Ovary (tissue), 9 donors: ENCODE results near the gene APBB2. TPM values are rescaled to one million over a fixed set of nuclear protein-coding genes. Genes with fewer than 3 reads are reported as not detected.

Experiments used
- DNase-seq, 5 donors: peaks; one replicate each; pipeline ENCODE4 v3.0.0-alpha.2; 2019 to 2020
- H3K27ac ChIP-seq, 2 donors: fragments of 200-600 bp; one replicate each; pipeline versions ENCODE4 v1.5.1 to v1.8.0; 2019 to 2022
- H3K27me3 ChIP-seq: fragments of 200-600 bp; one replicate; pipeline ENCODE4 v1.8.0; 2022
- H3K36me3 ChIP-seq: fragments of 200-600 bp; sonication (generic); one replicate; pipeline ENCODE4 v1.5.1; 2019
- H3K4me1 ChIP-seq: one replicate; pipeline ENCODE4 v1.8.1; 2013; ENCODE audit warnings: mild to moderate bottlenecking, moderate library complexity; ENCODE audit not compliant: insufficient read depth
- H3K4me3 ChIP-seq: fragments of 200-600 bp; sonication (generic); one replicate; pipeline ENCODE4 v1.5.1; 2017
- H3K9me3 ChIP-seq, 2 donors: fragments of 200-600 bp in 1 of 2; sonication (generic) in 1 of 2; one replicate each; pipeline versions ENCODE4 v1.5.1 to v1.8.1; 2013 to 2019; ENCODE audit warnings: mild to moderate bottlenecking in 1 of 2, moderate library complexity in 1 of 2
- CTCF ChIP-seq, 3 donors: fragments of 450-650 bp in 2 of 3; fragments of 200-600 bp in 1 of 3; IDR thresholded peaks; one replicate each; pipeline versions ENCODE4 v1.5.1 to v1.8.0; 2016 to 2022; ENCODE audit warnings: antibody characterized with exemption in 3 of 3, mild to moderate bottlenecking in 1 of 3
- EP300 ChIP-seq: sonication (generic); formaldehyde crosslinking; IDR thresholded peaks from one replicate; pipeline ENCODE4 v1.6.1; 2017; ENCODE audit warnings: antibody characterized with exemption
- POLR2A ChIP-seq: fragments of 450-650 bp; IDR thresholded peaks from one replicate; pipeline ENCODE4 v1.6.1; 2017; ENCODE audit warnings: antibody characterized with exemption, mild to moderate bottlenecking, moderate library complexity
- WGBS, 3 donors: extraction: QIAGEN DNeasy Blood & Tissue Kit in 1 of 3; methylation state at CpG; one replicate each; pipeline versions ENCODE4 v1.1.5 to v1.1.7; 2013 to 2017; 5-methylcytosine and 5-hydroxymethylcytosine counted together
- intact Hi-C, 4 donors: fragments of 100-400 bp; cut with DNase I; formaldehyde crosslinking; loops; one replicate each; pipeline versions ENCODE4 v1.11.0 to v1.15.1; 2022 to 2023
- polyA plus RNA-seq, 2 donors: library from polyadenylated mRNA; stranded (reverse); fragments of 200-250 nt in 1 of 2; fragments of 350-450 nt in 1 of 2; fragmentation: Illumina TruSeq in 1 of 2; extraction: RNeasy Lipid Tissue Mini Kit (QIAGEN cat#74804) in 1 of 2; gene quantifications; one replicate each; pipeline ENCODE4 v1.2.3, GENCODE V29; 2013 to 2014
- total RNA-seq, 7 donors: library from RNA; depleted of rRNA in 2 of 7; stranded (reverse); fragments of >200 nt in 2 of 7; fragmentation: NEBNext Ultra II Directional in 3 of 7; extraction: Animal tissue kit (Norgen Biotek cat#: 25700) in 3 of 7; gene quantifications; one replicate each; pipeline versions ENCODE4 v1.1.0 to v1.2.4, GENCODE V29; 2016 to 2023
- donor health status: DM: no; HTN: no; CAD: no; lungs with moderate emphysema.
- donor health status: DM: no; HTN: no; CAD: no.
- donor health status: Bipolar disorder and iron deficiency.
- donor health status: DM: yes; HTN: yes; CAD: no.
- donor health status: DM: no; HTN: no; CAD: no.
- donor health status: DM: yes; HTN: yes; CAD: no.

APBB2 gene
- total and polyA plus RNA-seq, 9 donors: 30.9 to 163 (median 80.1) TPM

GRCh38 chr4:40804598-40804997, 409.7 kb downstream of the APBB2 start:
- no peak overlapping the region for H3K27ac ChIP-seq
- WGBS, 3 donors: 93 to 95% (median 93%) methylated on average over 2 of the region's 2 CpGs

GRCh38 chr4:40800064-40800463, 414.3 kb downstream of the APBB2 start:
- Histone ChIP-seq H3K36me3 (no peaks in the 10 kb centered on the region), H3K4me3 (no peak overlapping the region), H3K9me3 (no peaks in the 10 kb centered on the region), H3K4me1 (no peaks in the 10 kb centered on the region), H3K27ac (no peak overlapping the region), H3K27me3 (no peaks in the 10 kb centered on the region)
- intact Hi-C loops: no loop called here
- TF ChIP-seq POLR2A: no peak
- DNase-seq: no peak
- WGBS, 3 donors: 89 to 93% (median 90%) methylated on average over 3 of the region's 3 CpGs

More at GRCh38 chr4:40804598-40804997, 409.7 kb downstream of the APBB2 start:
- DNase-seq: no peak
- TF ChIP-seq EP300: no peak
- TF ChIP-seq CTCF (IDR thresholded peaks at IDR 0.05): no peak
- TF ChIP-seq POLR2A: no peak
- H3K4me3 ChIP-seq: no peak overlapping the region
- intact Hi-C loops: no loop called here
- H3K9me3 ChIP-seq: no peaks in the 10 kb centered on the region
- no peaks in the 10 kb centered on the region for H3K36me3 ChIP-seq
- no peaks in the 10 kb centered on the region for H3K4me1 ChIP-seq
- H3K27me3 ChIP-seq: no peaks in the 10 kb centered on the region

GRCh38 chr4:40789771-40790170, 424.6 kb downstream of the APBB2 start:
- Histone ChIP-seq H3K27me3 (no peaks in the 10 kb centered on the region), H3K27ac (no peak overlapping the region), H3K4me1 (no peaks in the 10 kb centered on the region), H3K9me3 (no peaks in the 10 kb centered on the region), H3K4me3 (no peak overlapping the region), H3K36me3 (no peaks in the 10 kb centered on the region)
- no peak for DNase-seq
- intact Hi-C loops: no loop called here
- 93 to 96% (median 94%) methylated on average over 3 of the region's 3 CpGs for WGBS, 3 donors
- no peak for TF ChIP-seq POLR2A
- no peak for TF ChIP-seq CTCF (IDR thresholded peaks at IDR 0.05)
- TF ChIP-seq EP300: no peak

GRCh38 chr4:40789031-40789430, 425.3 kb downstream of the APBB2 start:
- intact Hi-C loops: no loop called here
- 55 to 70% (median 56%) methylated on average over 1 of the region's 1 CpG for WGBS, 3 donors

More at GRCh38 chr4:40789031-40789430, 425.3 kb downstream of the APBB2 start:
- Histone ChIP-seq H3K4me1 (no peaks in the 10 kb centered on the region), H3K4me3 (no peak overlapping the region), H3K27me3 (no peaks in the 10 kb centered on the region), H3K27ac (no peak overlapping the region), H3K9me3 (no peaks in the 10 kb centered on the region), H3K36me3 (no peaks in the 10 kb centered on the region)
- no peak for DNase-seq
- no peak for TF ChIP-seq CTCF (IDR thresholded peaks at IDR 0.05)
- no peak for TF ChIP-seq POLR2A
- TF ChIP-seq EP300: no peak
